Kasumi-1 (cell line): ENCODE data around the gene PMF1.
A peak's percentile ranks its signal among the peaks of the same experiment; 100 is the strongest.

Experiments used
- DNase-seq, 2 experiments: peaks; one replicate each; lab custom pipeline; 2025; lab: John Stamatoyannopoulos, UW

Gene PMF1

GRCh38 chr1:156236164-156236563 lies 23.4 kb downstream of the PMF1 start:
- no peak for DNase-seq

DNA sequence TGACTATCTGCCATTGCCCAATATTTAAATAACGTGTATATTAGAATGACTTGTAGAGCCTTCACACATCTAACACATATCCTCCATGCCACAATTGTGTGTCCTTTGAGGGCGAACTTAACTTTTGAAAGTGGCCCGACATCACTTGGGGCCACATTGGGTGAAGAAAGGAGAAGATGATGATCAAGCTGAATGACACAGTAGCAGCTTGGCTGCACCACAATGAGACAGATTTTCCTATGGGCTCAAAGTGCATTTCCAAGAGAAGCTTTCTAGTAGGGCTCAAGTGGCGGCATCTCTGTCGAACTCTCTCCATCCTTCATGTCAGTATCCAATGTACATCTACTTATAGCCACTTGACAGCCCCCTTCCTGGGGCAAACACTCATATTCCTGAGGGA lies 25.4 kb downstream of the PMF1 start:
- DNase-seq, result no peak

DNA sequence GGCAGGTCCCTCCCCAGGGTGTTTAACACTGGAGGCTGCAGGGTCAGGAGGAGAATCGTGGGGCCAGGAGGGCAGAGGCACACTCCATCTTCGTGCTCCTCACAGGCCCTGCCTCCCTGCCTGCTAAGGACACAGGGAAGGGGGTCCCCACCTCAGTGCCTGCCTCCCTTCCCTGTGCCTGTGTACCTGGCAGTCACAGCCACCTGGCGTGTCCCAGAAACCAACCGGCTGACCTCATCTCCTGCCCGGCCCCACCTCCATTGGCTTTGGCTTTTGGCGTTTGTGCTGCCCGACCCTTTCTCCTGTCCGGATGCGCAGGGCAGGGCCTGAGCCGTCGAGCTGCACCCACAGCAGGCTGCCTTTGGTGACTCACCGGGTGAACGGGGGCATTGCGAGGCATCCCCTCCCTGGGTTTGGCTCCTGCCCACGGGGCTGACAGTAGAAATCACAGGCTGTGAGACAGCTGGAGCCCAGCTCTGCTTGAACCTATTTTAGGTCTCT lies 28.6 kb downstream of the PMF1 start:
- no peak for DNase-seq

DNA sequence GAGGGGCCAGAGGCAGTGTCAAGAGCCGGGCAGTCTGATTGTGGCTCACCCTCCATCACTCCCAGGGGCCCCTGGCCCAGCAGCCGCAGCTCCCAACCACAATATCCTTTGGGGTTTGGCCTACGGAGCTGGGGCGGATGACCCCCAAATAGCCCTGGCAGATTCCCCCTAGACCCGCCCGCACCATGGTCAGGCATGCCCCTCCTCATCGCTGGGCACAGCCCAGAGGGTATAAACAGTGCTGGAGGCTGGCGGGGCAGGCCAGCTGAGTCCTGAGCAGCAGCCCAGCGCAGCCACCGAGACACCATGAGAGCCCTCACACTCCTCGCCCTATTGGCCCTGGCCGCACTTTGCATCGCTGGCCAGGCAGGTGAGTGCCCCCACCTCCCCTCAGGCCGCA lies 29.1 kb downstream of the PMF1 start, which contains the start of gene BGLAP:
BGLAP (plus strand) TSS at position 259 of the 400 bp plus-strand sequence; CDS start at position 307, 48 bp downstream.
- no peak for DNase-seq

GRCh38 chr1:156242738-156243137 lies 29.9 kb downstream of the PMF1 start:
- DNase-seq, result no peak

GRCh38 chr1:156244126-156244525 lies 31.3 kb downstream of the PMF1 start:
- no peak for DNase-seq

DNA sequence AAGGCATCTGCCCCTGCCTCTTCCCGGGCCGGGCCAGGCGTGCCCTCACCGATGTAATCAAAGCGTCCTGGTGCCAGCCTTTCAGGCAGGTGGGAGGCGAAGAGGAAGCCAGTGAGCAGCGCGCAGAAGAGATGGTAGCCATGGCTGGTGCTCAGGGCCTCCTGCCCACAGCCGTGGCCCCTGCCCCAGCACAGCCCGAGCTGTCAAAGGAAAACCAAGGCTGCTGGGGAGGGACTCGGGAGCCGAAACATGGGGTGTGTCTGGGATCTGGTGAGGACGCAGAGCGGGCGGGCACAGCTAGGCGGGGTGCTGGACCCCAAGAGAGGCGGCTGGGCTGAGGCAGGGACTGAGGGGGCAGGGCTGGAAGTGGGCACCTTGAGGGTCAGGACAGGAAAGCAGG lies 31.9 kb downstream of the PMF1 start:
- DNase-seq, result no peak

- peak in 1 of 2 experiments; percentile 33 for DNase-seq
Measured at GRCh38 chr1:156245451-156246232, 32.8 kb downstream of the PMF1 start.

- DNase-seq, result peak in 1 of 2 experiments; percentile 20
Measured at GRCh38 chr1:156246241-156246780, 33.5 kb downstream of the PMF1 start.

DNA sequence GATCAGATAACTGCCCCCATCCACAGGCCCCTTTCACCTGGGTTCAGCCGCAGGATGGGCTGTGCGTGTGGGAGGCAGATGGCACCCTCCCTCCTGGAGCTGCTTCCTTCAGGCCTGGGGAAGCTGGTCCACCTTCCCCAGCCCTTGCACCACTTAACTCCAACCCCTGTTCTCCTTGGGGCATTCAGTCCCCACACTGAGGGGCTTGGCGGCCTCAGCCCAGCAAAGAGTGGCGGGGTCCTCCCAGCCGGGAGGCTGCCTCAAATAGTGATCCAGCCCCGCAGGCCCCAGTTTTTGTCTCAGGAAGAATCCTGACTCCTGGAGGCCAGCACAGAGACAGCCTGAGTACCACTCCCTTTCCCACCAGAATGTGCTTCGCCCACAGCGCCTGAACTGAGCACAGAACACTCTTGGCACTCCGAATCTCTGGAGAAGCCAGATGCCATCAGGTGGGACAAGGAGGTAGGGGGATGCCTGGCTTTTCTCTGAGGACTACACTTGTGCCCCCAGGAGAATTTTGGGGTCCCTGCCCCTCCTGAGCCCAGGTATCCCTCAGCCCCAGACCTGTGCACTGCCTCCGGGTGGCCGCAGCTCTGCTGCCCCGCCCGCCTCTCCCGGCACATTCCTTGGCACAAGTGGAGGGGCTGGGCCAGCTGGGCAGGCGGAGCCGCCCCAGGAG lies 34.1 kb downstream of the PMF1 start:
- no peak for DNase-seq

- no peak for DNase-seq
Measured at GRCh38 chr1:156247460-156248322, 34.9 kb downstream of the PMF1 start, which contains the start of gene PAQR6. Gene PAQR6 (minus strand): TSS chr1:156248056. CDS start chr1:156246731, 1,325 bp downstream.

- DNase-seq, result no peak
Measured at GRCh38 chr1:156248323-156248683, 35.5 kb downstream of the PMF1 start.

GRCh38 chr1:156249593-156249992 lies 36.8 kb downstream of the PMF1 start:
- no peak for DNase-seq

DNA sequence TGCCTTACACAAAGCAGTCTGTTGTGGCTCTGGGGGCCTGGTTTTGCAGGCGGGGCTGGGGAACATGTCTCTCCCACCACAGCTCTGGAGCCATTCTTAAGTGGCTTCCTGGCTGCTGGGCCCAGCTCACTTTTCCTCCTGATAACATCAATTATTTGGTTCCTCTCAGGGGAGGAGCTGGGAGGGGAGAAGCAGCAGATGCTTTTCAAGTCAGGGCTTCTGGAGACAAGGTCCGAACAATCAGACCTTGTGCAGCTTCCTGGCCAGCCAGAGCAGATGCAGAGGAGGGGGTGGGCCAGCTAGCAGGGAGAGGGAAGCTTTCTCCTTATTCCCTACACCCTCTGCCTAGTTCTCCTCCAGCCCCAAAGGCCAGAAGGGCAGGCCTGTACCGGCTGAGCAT lies 38.7 kb downstream of the PMF1 start:
- peak; percentile 71 to 74 for DNase-seq

DNA sequence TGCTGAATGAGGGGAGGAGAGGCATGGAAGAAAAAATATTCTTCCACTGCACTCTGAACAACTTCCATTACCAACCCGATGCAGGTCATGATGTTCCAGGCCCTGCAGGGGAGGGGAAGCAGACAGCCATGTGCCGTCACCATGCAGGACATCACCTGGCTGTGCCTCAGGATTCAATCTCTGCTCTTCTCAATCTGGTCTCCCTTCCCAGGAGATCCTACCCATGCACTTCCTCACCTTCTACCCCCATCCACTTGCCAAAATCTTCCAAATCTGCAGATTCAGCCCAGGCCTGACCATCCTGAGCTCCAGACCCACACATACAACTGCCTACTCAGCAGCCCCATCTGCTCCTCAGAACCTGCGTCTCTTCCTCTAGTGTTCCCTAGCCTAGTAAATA lies 40.8 kb downstream of the PMF1 start:
- no peak for DNase-seq

- peak; percentile 79 to 89 for DNase-seq
Measured at GRCh38 chr1:156257711-156258110, 44.9 kb downstream of the PMF1 start.

DNA sequence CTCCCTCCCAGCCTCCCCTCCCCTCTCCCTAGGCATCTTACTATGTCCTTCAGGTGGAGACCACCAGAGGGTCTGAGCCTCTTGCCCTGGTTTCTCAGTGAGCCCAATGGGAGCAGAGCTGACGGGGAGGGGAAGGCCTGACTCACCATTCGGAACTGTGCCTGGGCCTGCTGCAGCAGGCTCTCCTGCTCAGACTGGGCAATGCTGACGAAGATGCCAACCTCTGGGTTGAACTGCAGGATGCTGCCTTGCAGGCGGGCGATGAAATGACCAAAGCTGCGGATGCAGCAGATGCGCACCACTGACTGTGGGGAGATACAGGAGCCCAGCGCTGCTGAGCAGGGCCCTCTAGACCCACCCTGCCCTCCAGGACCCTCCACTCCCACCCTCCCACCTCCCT lies 46.1 kb downstream of the PMF1 start:
- DNase-seq, result no peak

DNA sequence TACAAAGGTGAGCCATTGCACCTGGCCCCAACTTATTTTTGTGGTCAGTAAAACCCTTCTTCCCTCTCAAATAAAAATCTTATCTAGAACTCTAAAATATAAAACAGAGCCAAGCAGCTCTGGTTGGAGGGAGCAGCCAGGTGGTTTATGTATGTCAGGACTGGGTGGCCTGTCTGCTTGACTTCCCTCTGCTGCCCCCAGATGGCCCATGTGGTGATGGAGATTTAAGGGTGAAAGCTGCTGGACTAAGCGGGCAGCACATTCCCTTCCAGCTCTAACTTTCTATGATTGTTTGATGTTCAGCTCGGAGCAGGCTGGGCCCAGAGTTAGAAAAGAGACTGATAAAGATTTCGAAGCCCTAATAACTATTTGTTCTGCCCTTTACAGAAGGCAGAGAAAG lies 47.0 kb downstream of the PMF1 start:
- DNase-seq, result peak; percentile 43 to 55

DNA sequence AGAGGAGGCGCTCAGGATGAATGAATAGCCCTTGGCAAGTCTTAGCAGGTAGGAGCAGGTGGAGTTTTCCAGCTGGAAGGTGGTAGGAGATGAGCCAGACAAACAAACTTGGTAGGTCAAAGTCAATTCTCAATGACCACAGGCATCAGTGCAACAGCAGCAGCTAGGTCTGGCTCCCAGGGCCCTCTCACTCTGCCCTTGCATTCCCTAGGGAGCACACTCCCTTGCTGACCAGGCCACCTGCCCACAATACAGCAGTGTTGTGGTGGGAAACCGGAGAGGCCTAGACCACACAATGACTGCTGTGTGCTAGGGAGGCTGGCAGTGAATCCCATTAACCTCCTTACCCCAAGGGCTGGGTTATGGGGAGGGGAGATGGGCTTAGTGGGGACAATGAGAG lies 48.1 kb downstream of the PMF1 start:
- no peak for DNase-seq

DNA sequence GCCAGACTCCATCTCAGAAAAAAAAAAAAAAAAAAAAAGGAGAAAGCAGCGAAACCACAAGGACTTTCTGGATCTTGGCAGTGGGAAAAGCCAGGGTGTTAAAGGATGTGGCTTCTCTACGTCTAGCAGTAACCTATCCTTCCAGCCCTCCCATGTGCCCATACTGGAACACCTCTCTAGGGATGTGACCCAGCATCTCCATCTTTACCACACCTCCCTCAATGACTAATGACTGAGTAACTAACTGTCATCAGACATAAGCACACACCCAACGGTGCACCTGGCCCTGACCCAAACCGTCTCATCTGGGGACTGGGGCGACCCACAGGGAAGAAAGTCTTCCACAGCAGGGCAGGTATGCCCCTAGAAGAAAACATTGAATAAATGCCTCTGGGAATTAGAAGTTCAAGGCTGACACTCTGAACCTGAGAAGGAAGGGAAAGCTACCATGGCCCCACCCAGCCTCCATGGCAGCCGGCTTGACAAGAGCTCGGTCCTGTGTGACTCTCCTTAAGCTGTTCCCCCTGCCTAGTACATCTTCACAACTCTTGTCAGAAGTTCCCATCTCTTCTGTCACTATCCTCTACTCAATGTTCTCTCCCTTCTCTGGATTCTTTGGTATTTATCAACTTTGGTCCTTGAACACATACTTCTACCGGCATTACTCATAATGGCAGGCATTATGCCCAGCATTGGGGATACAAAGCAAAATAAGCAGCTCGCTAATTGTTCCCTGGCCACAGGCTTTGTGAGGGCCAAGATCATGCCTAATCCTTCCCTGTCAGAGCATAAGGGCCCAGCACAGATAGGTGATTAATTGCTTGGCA lies 49.9 kb downstream of the PMF1 start:
- no peak for DNase-seq

GRCh38 chr1:156263288-156263655 lies 50.5 kb downstream of the PMF1 start:
- DNase-seq, result no peak
